HEK293 (cell line): ENCODE measurements around the gene DENND5A.

Source experiments
- CTCF ChIA-PET: fragments of 350-600 bp; formaldehyde crosslinking; extraction: SDS; loops from one replicate; lab custom pipeline; 2021; ENCODE audit warnings: antibody characterized with exemption; lab: Yijun Ruan, JAX
- POLR2A ChIA-PET: fragments of 300-600 bp; formaldehyde crosslinking; extraction: SDS; loops from one replicate; lab custom pipeline; 2020; ENCODE audit warnings: antibody characterized with exemption, inconsistent platforms; lab: Yijun Ruan, JAX
- H3K27ac ChIP-seq: fragments of 200-500 bp; sonication (Bioruptor generic); 2 replicates; pipeline ENCODE4 v1.5.1; 2014; ENCODE audit warnings: low read depth, low read length, control low read depth, inconsistent platforms; ENCODE audit errors: extremely low read depth
- H3K36me3 ChIP-seq, 2 experiments: fragments of 200-500 bp in 1 of 2; sonication (Bioruptor generic) in 1 of 2; 1 replicate in 1 of 2; 2 replicates in 1 of 2; pipeline ENCODE4 v1.5.1; 2014 to 2017; ENCODE audit warnings: inconsistent platforms in 2 of 2, low read length in 2 of 2; ENCODE audit not compliant: control insufficient read depth in 2 of 2, insufficient read depth in 1 of 2
- H3K4me1 ChIP-seq: fragments of 200-500 bp; sonication (Bioruptor generic); 2 replicates; pipeline ENCODE4 v1.5.1; 2014; ENCODE audit warnings: mild to moderate bottlenecking, low read length, inconsistent platforms; ENCODE audit not compliant: control insufficient read depth, insufficient read depth
- H3K4me3 ChIP-seq: 2 replicates; pipeline ENCODE4 v1.5.1; 2011; ENCODE audit warnings: low read depth, mild to moderate bottlenecking, control low read depth, low read length, moderate library complexity
- H3K9me3 ChIP-seq: fragments of 200-500 bp; sonication (Bioruptor generic); 2 replicates; pipeline ENCODE4 v1.5.1; 2014; ENCODE audit warnings: low read depth, low read length, inconsistent platforms; ENCODE audit not compliant: control insufficient read depth, insufficient read depth
- KLF9 ChIP-seq: fragments of 450-650 bp; formaldehyde crosslinking; IDR thresholded peaks from 2 replicates; pipeline ENCODE4 v1.5.1; 2016; ENCODE audit warnings: missing biosample characterization, missing genetic modification characterization, low read depth
- OVOL3 ChIP-seq: fragments of 450-650 bp; formaldehyde crosslinking; IDR thresholded peaks from 2 replicates; pipeline ENCODE4 v1.5.1; 2016; ENCODE audit warnings: missing biosample characterization, missing genetic modification characterization
- TRIM28 ChIP-seq: IDR thresholded peaks from 2 replicates; pipeline ENCODE4 v1.6.1; 2011; ENCODE audit warnings: low read length, control low read depth, borderline replicate concordance
- ZNF146 ChIP-seq: fragments of 450-650 bp; formaldehyde crosslinking; IDR thresholded peaks from 2 replicates; pipeline ENCODE4 v1.5.1; 2016; ENCODE audit warnings: missing biosample characterization, missing genetic modification characterization
- ZNF175 ChIP-seq: fragments of 450-650 bp; formaldehyde crosslinking; IDR thresholded peaks from 2 replicates; pipeline ENCODE4 v1.5.1; 2016; ENCODE audit warnings: missing biosample characterization, missing genetic modification characterization
- ZNF23 ChIP-seq: fragments of 450-650 bp; formaldehyde crosslinking; IDR thresholded peaks from 2 replicates; pipeline ENCODE4 v1.5.1; 2016; ENCODE audit warnings: missing biosample characterization, missing genetic modification characterization, borderline replicate concordance
- ZNF335 ChIP-seq: fragments of 450-650 bp; formaldehyde crosslinking; conservative IDR thresholded peaks from 2 replicates; pipeline ENCODE4 v1.5.1; 2016; ENCODE audit warnings: missing biosample characterization, missing genetic modification characterization
- ZNF354C ChIP-seq: fragments of 450-650 bp; formaldehyde crosslinking; IDR thresholded peaks from 2 replicates; pipeline ENCODE4 v1.5.1; 2016; ENCODE audit warnings: missing biosample characterization, missing genetic modification characterization, low read depth, borderline replicate concordance
- ZNF529 ChIP-seq: fragments of 450-650 bp; formaldehyde crosslinking; IDR thresholded peaks from 2 replicates; pipeline ENCODE4 v1.5.1; 2017; ENCODE audit warnings: missing genetic modification characterization, missing biosample characterization; ENCODE audit not compliant: insufficient replicate concordance
- ZNF664 ChIP-seq: fragments of 450-650 bp; formaldehyde crosslinking; IDR thresholded peaks from 2 replicates; pipeline ENCODE4 v1.5.1; 2016; ENCODE audit warnings: missing biosample characterization, missing genetic modification characterization
- ZNF670 ChIP-seq: fragments of 450-650 bp; formaldehyde crosslinking; IDR thresholded peaks from 2 replicates; pipeline ENCODE4 v1.5.1; 2016; ENCODE audit warnings: missing biosample characterization, missing genetic modification characterization, low read depth
- ZNF677 ChIP-seq: fragments of 450-650 bp; IDR thresholded peaks from 2 replicates; pipeline ENCODE4 v1.5.0; 2018; ENCODE audit warnings: missing biosample characterization, mild to moderate bottlenecking, missing genetic modification characterization, moderate library complexity
- ZSCAN23 ChIP-seq: fragments of 450-650 bp; formaldehyde crosslinking; IDR thresholded peaks from 2 replicates; pipeline ENCODE4 v1.5.1; 2016; ENCODE audit warnings: missing biosample characterization, missing genetic modification characterization
- ZSCAN30 ChIP-seq: fragments of 450-650 bp; IDR thresholded peaks from 2 replicates; pipeline ENCODE4 v1.5.1; 2018; ENCODE audit warnings: missing biosample characterization, mild to moderate bottlenecking, missing genetic modification characterization, moderate library complexity
- ZXDB ChIP-seq: fragments of 450-650 bp; formaldehyde crosslinking; IDR thresholded peaks from 2 replicates; pipeline ENCODE4 v1.5.1; 2016; ENCODE audit warnings: missing biosample characterization, missing genetic modification characterization
- TF ChIP-seq, protein P1 (sequence below): IDR thresholded peaks from 2 replicates; pipeline ENCODE4 v1.6.1; 2011; ENCODE audit warnings: mild to moderate bottlenecking, low read depth, low read length, borderline replicate concordance
- TF ChIP-seq, protein P2 (sequence below): fragments of 450-650 bp; formaldehyde crosslinking; IDR thresholded peaks from 2 replicates; pipeline ENCODE4 v1.5.1; 2016; ENCODE audit warnings: missing biosample characterization, missing genetic modification characterization
- TF ChIP-seq, protein P3 (sequence below): fragments of 450-650 bp; formaldehyde crosslinking; IDR thresholded peaks from 2 replicates; pipeline ENCODE4 v1.5.1; 2016; ENCODE audit warnings: missing biosample characterization, missing genetic modification characterization
- TF ChIP-seq, protein P4 (sequence below): fragments of 450-650 bp; formaldehyde crosslinking; IDR thresholded peaks from 2 replicates; pipeline ENCODE4 v1.5.1; 2016; ENCODE audit warnings: missing biosample characterization, missing genetic modification characterization, borderline replicate concordance
- TF ChIP-seq, protein P5 (sequence below): fragments of 450-650 bp; formaldehyde crosslinking; IDR thresholded peaks from 2 replicates; pipeline ENCODE4 v1.5.1; 2016; ENCODE audit warnings: missing biosample characterization, missing genetic modification characterization
- TF ChIP-seq, protein P6 (sequence below): fragments of 450-650 bp; formaldehyde crosslinking; IDR thresholded peaks from 2 replicates; pipeline ENCODE4 v1.5.1; 2016; ENCODE audit warnings: missing biosample characterization, missing genetic modification characterization, borderline replicate concordance
- TF ChIP-seq, protein P7 (sequence below): fragments of 450-650 bp; formaldehyde crosslinking; IDR thresholded peaks from 2 replicates; pipeline ENCODE4 v1.5.1; 2017; ENCODE audit warnings: missing biosample characterization, missing genetic modification characterization

The DENND5A gene

GRCh38 chr11:9310485-9311090, 45.4 kb upstream of the DENND5A start:
- ChIA-PET CTCF (interaction anchor here (0.6 to 1.2 kb wide), 3 partner anchors 75 to 412 kb away, joined by 4 to 5 read pairs (median 4); no protein-coding TSS in a partner anchor), POLR2A (interaction anchor here (0.6 to 1.3 kb wide), 3 partner anchors 54 to 157 kb away, joined by 3 to 11 read pairs (median 5); no protein-coding TSS in a partner anchor)
- no peak overlapping the region for H3K4me3 ChIP-seq
- no peak overlapping the region for H3K27ac ChIP-seq
- no peaks in the 10 kb centered on the region for H3K36me3 ChIP-seq
- H3K9me3 ChIP-seq, result no peaks in the 10 kb centered on the region
- TF ChIP-seq ZNF529 (tag by site-specific recombination) (no peak), ZNF146 (tag by site-specific recombination) (no peak), ZSCAN23 (no peak), ZNF23 (tag by site-specific recombination) (no peak), ZNF354C (tag by site-specific recombination) (no peak), ZSCAN30 (tag by site-specific recombination) (no peak), OVOL3 (no peak), TRIM28 (no peak), KLF9 (tag by site-specific recombination) (no peak), ZNF670 (tag by site-specific recombination) (no peak), ZNF677 (tag by site-specific recombination) (no peak), ZNF664 (tag by site-specific recombination) (no peak), ZNF175 (tag by site-specific recombination) (no peak)
- TF ChIP-seq, protein P1, sequence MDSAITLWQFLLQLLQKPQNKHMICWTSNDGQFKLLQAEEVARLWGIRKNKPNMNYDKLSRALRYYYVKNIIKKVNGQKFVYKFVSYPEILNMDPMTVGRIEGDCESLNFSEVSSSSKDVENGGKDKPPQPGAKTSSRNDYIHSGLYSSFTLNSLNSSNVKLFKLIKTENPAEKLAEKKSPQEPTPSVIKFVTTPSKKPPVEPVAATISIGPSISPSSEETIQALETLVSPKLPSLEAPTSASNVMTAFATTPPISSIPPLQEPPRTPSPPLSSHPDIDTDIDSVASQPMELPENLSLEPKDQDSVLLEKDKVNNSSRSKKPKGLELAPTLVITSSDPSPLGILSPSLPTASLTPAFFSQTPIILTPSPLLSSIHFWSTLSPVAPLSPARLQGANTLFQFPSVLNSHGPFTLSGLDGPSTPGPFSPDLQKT, result no peak
- TF ChIP-seq, protein P2, sequence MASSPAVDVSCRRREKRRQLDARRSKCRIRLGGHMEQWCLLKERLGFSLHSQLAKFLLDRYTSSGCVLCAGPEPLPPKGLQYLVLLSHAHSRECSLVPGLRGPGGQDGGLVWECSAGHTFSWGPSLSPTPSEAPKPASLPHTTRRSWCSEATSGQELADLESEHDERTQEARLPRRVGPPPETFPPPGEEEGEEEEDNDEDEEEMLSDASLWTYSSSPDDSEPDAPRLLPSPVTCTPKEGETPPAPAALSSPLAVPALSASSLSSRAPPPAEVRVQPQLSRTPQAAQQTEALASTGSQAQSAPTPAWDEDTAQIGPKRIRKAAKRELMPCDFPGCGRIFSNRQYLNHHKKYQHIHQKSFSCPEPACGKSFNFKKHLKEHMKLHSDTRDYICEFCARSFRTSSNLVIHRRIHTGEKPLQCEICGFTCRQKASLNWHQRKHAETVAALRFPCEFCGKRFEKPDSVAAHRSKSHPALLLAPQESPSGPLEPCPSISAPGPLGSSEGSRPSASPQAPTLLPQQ (tag by site-specific recombination), result no peak
- TF ChIP-seq, protein P3, sequence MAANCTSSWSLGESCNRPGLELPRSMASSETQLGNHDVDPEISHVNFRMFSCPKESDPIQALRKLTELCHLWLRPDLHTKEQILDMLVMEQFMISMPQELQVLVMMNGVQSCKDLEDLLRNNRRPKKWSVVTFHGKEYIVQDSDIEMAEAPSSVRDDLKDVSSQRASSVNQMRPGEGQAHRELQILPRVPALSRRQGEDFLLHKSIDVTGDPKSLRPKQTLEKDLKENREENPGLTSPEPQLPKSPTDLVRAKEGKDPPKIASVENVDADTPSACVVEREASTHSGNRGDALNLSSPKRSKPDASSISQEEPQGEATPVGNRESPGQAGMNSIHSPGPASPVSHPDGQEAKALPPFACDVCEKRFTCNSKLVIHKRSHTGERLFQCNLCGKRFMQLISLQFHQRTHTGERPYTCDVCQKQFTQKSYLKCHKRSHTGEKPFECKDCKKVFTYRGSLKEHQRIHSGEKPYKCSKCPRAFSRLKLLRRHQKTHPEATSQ (tag by site-specific recombination), result no peak
- TF ChIP-seq, protein P4, sequence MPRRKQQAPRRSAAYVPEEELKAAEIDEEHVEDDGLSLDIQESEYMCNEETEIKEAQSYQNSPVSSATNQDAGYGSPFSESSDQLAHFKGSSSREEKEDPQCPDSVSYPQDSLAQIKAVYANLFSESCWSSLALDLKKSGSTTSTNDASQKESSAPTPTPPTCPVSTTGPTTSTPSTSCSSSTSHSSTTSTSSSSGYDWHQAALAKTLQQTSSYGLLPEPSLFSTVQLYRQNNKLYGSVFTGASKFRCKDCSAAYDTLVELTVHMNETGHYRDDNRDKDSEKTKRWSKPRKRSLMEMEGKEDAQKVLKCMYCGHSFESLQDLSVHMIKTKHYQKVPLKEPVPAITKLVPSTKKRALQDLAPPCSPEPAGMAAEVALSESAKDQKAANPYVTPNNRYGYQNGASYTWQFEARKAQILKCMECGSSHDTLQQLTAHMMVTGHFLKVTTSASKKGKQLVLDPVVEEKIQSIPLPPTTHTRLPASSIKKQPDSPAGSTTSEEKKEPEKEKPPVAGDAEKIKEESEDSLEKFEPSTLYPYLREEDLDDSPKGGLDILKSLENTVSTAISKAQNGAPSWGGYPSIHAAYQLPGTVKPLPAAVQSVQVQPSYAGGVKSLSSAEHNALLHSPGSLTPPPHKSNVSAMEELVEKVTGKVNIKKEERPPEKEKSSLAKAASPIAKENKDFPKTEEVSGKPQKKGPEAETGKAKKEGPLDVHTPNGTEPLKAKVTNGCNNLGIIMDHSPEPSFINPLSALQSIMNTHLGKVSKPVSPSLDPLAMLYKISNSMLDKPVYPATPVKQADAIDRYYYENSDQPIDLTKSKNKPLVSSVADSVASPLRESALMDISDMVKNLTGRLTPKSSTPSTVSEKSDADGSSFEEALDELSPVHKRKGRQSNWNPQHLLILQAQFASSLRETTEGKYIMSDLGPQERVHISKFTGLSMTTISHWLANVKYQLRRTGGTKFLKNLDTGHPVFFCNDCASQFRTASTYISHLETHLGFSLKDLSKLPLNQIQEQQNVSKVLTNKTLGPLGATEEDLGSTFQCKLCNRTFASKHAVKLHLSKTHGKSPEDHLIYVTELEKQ (tag by site-specific recombination), result no peak
- H3K4me1 ChIP-seq, result no peaks in the 10 kb centered on the region

- H3K4me3 ChIP-seq, result no peak overlapping the region
- H3K27ac ChIP-seq, result no peak overlapping the region
- ChIA-PET POLR2A (no interaction called here), CTCF (interaction anchor here (0.6 kb wide), 1 partner anchor 25 kb away, joined by 3 read pairs; no protein-coding TSS in a partner anchor)
- no peaks in the 10 kb centered on the region; a peak in 1 of 3 replicates for H3K36me3 ChIP-seq
- H3K9me3 ChIP-seq, result no peaks in the 10 kb centered on the region
- H3K4me1 ChIP-seq, result no peaks in the 10 kb centered on the region
- TF ChIP-seq ZXDB (tag by site-specific recombination) (no peak), ZNF335 (tag by site-specific recombination) (no peak)
- TF ChIP-seq, protein P5, sequence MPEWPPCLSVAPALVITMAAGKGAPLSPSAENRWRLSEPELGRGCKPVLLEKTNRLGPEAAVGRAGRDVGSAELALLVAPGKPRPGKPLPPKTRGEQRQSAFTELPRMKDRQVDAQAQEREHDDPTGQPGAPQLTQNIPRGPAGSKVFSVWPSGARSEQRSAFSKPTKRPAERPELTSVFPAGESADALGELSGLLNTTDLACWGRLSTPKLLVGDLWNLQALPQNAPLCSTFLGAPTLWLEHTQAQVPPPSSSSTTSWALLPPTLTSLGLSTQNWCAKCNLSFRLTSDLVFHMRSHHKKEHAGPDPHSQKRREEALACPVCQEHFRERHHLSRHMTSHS (tag by site-specific recombination), result no peak
- TF ChIP-seq, protein P6, sequence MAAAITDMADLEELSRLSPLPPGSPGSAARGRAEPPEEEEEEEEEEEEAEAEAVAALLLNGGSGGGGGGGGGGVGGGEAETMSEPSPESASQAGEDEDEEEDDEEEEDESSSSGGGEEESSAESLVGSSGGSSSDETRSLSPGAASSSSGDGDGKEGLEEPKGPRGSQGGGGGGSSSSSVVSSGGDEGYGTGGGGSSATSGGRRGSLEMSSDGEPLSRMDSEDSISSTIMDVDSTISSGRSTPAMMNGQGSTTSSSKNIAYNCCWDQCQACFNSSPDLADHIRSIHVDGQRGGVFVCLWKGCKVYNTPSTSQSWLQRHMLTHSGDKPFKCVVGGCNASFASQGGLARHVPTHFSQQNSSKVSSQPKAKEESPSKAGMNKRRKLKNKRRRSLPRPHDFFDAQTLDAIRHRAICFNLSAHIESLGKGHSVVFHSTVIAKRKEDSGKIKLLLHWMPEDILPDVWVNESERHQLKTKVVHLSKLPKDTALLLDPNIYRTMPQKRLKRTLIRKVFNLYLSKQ (tag by site-specific recombination), result no peak
- TF ChIP-seq, protein P7, sequence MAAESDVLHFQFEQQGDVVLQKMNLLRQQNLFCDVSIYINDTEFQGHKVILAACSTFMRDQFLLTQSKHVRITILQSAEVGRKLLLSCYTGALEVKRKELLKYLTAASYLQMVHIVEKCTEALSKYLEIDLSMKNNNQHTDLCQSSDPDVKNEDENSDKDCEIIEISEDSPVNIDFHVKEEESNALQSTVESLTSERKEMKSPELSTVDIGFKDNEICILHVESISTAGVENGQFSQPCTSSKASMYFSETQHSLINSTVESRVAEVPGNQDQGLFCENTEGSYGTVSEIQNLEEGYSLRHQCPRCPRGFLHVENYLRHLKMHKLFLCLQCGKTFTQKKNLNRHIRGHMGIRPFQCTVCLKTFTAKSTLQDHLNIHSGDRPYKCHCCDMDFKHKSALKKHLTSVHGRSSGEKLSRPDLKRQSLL, result no peak
Measured at GRCh38 chr11:9304178-9304577, 39.0 kb upstream of the DENND5A start.
